Stimulated activated CD4-positive, alpha-beta T cell treated with anti-CD3 and anti-CD28 coated beads, Interleukin-2, amount 100 ng/mL, for 4 hours (primary cell): Measurements from ENCODE around the gene LTN1.
A peak's percentile ranks its signal among the peaks of the same experiment; 100 is the strongest.
"Not testable (repeated sequence)": the region's sequence is repeated elsewhere in the genome, so short reads cannot be mapped to it uniquely, and the experiment has no call there.

ENCODE experiments used
- DNase-seq: peaks from one replicate; pipeline ENCODE4 v3.0.0-alpha.2; 2020; ENCODE audit warnings: low read depth

LTN1 gene, protein sequence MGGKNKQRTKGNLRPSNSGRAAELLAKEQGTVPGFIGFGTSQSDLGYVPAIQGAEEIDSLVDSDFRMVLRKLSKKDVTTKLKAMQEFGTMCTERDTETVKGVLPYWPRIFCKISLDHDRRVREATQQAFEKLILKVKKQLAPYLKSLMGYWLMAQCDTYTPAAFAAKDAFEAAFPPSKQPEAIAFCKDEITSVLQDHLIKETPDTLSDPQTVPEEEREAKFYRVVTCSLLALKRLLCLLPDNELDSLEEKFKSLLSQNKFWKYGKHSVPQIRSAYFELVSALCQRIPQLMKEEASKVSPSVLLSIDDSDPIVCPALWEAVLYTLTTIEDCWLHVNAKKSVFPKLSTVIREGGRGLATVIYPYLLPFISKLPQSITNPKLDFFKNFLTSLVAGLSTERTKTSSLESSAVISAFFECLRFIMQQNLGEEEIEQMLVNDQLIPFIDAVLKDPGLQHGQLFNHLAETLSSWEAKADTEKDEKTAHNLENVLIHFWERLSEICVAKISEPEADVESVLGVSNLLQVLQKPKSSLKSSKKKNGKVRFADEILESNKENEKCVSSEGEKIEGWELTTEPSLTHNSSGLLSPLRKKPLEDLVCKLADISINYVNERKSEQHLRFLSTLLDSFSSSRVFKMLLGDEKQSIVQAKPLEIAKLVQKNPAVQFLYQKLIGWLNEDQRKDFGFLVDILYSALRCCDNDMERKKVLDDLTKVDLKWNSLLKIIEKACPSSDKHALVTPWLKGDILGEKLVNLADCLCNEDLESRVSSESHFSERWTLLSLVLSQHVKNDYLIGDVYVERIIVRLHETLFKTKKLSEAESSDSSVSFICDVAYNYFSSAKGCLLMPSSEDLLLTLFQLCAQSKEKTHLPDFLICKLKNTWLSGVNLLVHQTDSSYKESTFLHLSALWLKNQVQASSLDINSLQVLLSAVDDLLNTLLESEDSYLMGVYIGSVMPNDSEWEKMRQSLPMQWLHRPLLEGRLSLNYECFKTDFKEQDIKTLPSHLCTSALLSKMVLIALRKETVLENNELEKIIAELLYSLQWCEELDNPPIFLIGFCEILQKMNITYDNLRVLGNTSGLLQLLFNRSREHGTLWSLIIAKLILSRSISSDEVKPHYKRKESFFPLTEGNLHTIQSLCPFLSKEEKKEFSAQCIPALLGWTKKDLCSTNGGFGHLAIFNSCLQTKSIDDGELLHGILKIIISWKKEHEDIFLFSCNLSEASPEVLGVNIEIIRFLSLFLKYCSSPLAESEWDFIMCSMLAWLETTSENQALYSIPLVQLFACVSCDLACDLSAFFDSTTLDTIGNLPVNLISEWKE (N-terminal part only)

DNA sequence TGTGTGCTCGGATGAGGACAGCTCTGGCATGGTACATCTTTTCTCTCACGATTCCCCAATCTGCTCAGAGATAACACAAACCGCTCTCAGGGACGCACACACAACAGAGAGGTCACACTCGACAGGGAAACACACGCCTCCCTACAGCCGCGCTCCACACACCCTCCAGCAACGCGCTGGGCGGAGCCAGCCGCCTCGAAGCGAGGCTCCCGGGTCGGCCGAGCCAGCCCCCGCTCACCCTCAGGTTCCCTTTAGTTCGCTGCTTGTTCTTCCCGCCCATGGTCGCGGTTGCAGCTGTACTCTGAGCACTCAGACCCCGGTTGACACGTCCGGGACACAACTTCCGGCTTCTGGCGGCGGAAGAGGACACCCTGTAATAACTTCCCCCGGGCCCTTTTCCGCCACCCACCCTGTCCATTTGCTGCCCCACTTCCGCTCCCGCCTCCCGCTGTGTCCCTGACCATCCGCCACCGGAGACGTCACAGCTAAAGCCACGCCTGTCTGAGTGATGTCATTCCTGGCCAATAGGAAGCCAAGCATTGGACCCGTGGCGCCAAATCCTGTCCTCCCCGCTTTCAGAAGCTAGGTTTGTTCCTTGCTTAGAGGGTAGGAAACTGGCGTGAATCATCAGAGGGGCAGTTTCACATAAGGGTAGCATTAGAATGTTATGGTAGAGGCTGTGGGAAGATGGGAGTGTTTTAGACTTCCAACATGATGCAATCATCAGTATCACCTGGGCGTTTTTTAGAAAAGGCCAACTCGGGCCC, at the start of gene LTN1:
TSS of gene LTN1 (minus strand) at position 352 of the 767 bp plus-strand sequence. CDS start at position 280, 72 bp downstream.
- peak; percentile 99 for DNase-seq

DNA sequence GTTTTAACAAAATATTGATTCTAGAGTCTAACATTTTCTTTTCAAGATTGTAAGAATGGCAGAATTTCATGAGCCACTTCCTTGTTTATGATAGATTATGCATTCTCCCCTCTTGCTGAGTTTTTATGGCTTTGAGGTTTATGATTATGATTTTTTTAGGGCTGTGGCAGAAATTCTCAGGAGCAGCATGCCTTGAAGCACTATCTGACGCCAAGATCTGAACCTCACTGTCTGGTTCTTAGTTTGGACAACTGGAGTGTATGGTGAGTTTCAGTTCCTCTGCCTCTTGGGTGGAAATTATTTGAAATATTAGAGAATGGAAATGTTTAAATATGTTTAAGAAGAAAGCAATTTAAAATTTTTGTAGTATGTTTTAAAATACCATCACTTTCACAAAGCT, 42.0 kb upstream of the LTN1 start:
- no peak for DNase-seq

DNA sequence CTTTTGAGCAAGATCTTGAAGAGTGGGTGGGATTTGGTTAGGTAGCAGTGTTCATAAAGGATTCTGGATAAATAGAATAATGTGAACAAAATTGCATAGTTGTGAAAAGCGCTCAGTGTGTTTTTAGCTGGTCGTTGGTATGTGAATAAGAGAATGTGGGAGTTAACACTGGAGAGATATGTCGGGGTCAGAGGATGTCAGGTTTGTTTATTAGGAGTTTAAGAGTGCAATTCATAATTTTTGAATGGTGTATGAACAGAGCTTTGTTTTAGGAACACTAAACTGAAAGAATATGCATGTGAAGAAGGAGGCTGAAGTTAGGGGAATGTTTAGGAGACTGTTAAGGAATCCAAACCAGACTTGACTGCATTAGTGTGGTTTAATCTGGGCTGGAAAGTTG, 41.2 kb upstream of the LTN1 start:
- DNase-seq, result no peak

DNA sequence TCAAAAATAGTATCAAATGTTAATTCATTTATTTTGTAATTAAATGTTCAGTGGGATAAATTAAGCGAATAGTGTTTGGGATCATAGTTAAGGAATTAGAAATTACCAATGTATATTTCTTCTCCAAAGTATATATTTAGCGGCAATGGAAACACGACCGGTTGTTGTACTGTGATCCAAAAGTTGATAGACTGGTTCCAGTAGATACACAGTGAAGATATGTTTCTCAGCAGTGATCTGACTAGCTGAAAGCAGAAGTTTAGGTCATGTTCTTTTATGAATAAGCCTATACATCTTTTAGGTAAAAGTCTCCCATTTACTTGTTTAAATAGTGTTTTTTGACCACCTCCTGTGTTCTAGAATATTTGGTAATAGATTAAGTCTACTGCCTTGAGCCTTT, 40.6 kb upstream of the LTN1 start:
- DNase-seq, result no peak

DNA sequence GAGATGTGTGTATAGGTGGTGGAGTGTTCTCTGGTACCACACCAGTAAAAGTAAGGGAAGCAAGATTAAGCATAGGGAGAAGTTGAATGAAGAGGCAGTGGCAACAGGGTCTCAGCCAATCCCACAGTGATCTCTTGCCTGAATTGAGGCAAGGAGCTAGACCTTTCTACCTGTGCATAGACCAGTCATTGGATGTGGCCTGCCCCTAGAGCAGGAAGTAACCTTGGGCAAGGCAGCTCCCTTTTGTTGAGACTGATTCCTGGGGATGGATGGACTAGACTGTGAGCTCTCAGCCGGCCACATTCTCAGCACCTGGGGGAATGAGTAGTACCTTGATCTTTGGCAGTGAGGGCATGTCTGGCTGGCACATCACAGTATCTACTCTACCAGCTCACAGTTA, 38.2 kb upstream of the LTN1 start:
- no peak for DNase-seq

DNA sequence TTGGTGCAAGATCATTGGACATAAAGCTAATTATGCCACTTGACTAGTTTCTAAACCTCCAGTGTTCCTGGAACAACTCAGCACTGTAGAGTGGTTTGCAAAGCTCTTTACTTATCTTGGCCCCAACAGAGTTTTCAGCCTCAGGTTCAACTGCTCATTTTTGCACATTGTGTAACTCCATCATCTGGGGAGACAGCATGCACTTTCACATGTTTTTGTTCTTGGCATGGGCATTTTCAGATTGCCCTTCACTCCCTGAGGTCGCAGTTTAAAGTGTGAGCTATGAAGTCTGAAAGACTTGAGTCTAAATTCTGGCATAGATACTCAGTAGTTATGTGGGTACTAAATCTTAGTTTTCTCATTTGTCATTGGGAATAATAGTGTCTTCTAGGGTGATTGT, 36.8 kb upstream of the LTN1 start:
- no peak for DNase-seq

DNA sequence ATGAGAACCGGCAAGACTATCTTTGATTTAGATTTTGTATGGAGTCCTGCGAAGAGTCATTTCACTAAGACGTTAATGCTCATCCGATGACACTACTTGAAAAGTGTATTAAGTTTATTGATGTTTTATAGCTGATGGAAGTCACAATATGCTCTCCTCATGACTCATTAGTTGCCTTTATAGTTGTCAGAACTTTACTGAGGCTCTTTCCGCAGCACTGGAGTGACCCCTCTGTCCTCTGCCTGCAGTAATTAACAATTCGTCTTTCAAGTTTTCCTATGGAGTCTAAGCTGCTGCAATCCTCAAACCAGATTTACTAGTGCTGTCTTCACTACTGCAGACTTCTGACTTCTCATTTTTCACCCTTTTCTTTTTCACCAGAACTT, 32.6 kb upstream of the LTN1 start:
- DNase-seq, result no peak

DNA sequence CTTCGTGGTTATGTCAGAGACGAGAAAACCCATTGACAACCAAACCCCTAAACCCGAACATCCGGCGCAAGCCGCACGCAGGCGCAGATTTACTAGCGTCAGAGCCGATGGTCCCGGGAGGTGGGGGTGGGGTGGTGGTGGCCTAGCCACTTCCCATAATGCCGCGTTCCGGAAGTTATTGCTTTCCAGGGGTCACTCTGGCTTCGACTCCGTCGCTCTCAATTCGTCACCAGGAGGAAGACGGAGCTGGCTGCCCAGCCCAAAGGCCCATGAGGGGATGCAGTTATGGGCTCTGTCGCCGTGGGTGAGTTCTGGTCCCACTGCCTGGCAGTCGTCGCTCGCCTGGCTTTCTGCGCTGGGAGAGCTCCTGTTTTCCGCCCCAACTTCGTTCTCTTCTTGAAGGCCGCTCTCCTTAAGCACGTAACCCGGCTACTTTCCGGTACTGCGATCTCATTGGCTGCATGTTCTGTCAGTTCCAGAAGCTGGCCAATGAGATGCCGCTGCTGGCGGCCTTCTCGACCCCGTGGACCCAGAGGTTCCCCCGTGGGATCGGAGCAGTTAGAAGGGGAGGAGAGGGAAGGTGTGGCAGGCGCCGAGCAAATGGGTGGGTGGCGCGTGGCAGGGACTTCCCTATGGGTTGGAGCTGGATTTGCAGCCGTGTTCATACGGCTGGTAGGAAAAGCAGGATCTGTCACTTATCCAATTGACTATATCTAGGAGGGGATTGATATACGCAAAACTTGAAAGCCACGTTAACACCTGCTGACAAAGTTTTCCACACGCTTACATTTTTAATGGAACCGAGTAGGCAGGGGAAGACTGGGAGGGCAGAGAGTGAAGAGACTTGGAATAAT, 32.0 kb upstream of the LTN1 start, which contains the start of gene USP16:
TSS of gene USP16 (plus strand) at position 195 of the 854 bp plus-strand sequence. CDS start 3,246 bp downstream, outside the sequence.
- DNase-seq, result peak; percentile 88

DNA sequence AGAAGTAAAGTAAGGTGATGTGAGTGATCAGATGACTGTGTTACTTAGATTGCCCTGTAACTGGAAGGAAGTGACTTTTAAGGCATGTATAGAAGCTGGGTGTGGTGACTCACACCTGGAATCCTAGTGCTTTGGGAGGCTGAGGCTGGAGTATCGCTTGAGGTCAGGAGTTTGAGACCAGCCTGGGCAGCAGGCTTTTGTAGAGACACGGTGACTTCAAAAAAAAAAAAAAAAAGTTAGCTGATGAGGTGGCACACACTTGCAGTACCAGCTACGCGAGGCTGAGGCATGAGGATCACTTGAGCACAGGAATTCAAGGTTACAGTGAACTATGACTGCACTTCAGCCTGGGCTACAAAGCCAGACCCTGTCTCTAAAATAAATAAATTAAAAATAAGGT, 29.5 kb upstream of the LTN1 start:
- no peak for DNase-seq

DNA sequence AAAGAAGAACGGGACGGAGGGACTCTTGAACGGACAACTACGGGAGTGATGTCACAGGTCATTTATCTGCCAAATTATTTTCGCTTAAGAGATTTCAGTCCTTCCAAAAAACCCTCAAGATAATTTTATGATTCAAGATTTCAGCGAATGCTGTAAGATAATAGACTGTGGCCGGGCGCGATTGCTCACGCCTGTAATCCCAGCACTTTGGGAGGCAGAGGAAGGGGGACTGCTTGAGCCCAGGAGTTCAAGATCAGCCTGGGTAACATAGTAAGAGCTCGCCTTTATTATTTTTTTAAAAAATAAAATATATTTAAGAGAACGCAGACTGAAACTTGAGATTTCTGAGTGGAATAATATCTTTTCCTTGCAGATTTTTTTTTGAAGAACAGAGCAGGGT, 25.9 kb upstream of the LTN1 start:
- DNase-seq, result no peak

DNA sequence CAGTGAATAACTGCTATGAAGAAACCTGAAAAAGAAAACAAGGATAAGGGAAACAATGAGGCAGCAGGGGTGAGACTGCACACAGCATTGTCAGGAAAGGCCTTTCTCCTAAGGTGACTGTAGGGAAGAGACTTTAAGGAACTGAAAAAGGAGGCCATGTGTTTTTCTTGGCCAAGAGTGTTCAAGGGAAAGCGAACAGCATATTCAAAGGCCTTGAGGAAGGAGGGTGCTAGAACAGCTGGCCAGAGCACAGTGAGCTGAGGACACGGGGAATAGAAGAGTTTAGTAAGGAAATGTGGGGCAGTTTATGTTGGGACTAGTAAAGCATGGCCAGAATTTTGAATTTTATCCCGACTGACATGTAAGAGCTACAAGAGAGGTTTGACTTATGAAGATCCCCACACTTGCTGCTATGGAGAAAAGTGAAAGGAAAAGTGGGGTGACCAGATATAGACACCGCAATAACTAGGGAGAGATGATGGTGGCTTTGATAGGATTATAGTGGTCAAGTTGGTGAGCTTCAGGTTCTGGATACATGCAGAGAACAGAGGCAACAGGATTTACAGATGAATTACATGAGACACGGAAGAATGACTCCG, 25.1 kb upstream of the LTN1 start:
- no peak for DNase-seq

DNA sequence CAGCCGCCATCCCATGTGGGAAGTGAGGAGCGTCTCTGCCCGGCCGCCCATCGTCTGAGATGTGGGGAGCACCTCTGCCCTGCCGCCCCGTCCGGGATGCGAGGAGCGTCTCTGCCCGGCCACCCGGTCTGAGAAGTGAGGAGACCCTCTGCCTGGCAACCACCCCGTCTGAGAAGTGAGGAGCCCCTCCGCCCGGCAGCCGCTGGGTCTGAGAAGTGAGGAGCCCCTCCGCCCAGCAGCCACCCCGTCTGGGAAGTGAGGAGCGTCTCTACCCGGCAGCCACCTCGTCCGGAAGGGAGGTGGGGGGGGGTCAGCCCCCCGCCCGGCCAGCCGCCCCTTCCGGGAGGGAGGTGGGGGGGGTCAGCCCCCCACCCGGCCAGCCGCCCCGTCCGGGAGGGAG, 18.6 kb upstream of the LTN1 start:
- not testable (repeated sequence) for DNase-seq

DNA sequence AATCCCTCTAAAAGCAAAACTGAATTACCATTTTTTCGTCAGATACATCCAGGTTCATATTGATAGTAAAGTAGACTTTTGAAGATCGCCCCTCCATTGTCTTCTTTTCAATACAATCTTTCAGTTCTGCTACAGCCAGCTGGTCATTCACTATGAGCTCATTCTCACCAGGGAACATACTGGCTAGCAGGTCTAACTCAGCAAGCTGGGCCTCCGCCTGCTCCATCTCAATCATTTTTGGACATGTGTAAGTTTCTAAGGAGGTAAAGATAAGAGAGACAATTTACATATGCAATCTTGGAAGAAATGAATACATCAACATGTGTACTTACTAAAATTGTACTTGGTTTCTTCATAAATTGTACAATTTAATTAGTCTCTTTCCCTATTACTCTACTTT, 15.7 kb upstream of the LTN1 start:
- no peak for DNase-seq

DNA sequence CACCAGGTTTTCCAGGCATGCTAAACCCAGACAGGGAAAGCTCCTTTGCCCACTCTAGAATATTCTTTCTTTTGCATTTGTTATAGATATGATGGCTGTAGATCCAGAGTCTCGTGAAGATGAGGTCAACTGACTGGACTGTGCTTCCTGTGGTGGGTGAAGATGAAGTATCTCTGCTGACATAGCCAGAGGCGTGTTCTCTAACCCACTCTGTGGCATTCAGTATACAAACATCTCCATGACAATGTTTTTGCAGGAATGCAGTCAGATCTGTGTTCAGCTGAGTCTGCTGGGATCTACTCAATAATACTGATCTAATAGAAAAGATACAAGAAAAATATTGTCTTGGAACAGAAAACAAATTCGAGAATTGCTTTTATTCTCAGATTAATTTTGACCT, 15.1 kb upstream of the LTN1 start:
- DNase-seq, result no peak

DNA sequence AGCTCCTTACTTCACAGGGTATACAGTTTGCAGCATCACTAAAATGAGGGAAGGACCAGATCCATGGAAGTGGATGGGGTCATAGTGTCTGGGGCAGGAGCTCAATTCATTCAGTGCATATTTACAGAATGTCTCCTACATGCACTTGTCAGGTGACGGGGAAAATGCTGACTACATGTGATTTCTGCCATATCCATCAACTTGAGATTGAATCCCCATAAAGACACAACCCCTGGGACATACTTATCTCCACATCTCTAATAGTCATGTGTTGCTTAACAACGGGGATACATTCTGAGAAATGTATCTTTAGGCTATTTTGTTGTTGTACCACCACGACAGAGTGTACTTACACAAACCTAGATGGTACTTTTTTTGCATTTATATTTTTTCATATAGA, 14.5 kb upstream of the LTN1 start:
- no peak for DNase-seq

DNA sequence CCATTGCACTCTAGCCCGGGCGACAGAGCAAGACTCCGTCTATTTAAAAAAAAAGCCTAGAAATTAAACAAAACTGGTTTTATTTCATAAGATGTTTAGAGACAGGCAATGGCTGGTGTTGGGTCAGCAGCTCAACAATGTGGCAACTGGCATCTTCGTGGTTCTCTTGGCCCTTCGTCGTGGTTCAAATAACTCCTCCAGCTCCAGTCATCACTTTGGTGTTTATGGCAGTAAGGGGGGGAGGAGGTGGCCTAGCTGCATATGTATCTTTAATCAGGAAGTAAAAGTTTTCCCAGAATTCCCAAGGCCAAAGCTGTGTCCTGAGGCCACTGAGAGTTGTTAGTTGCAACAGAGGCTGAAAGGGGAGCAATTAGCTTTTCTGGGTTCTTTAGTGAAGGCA, 13.0 kb upstream of the LTN1 start:
- DNase-seq, result no peak

DNA sequence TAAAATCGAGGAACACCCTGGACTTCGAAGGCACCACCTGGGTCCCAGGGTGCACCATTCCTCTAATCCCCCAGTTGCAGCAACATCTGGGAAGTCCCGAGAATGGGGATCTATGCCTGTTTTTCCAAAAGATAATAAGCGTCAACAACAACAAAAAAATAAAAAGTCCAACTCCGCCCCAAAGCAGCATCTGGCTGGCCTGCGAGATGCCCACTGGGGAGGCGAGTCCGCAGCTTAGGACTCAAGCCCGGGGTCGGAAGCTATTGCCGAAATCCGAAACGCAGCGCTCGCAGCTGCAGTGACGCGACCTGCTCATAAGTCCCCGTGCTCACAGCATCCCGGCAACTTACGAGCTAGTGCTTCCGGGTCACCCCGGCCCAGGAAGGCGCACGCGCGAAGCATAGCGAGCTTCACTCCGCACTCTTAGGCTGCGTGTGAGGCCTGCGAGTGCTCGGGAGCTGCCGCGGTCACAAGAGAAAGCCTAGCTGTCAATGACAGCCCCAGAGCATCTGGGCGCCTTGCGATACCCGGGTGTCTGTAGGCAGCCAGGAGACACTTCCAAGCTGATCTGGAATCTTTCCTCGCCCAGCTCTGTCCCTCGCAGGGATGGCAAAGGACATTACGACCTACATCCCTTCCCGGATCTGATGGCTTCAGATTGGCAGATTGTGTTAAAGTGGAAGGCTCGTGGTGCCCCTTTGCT, 9.9 kb upstream of the LTN1 start:
- peak; percentile 92 for DNase-seq

DNA sequence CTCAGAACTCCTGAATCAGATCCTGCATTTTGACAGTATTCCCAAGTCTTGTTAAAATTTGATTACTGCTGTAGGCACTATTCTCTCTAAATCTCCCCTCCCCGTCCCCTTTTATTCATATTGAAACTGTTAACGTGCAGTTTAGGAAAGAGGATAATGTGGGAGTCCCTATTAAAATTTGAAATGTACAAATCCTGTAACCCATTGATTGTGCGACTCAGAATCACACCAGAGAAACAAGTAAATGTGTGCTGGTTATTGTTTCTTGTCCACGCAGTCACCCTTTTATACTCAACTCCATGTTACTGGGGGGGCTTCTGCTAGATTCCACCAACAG, 584 bp upstream of the LTN1 start:
- no peak for DNase-seq

DNA sequence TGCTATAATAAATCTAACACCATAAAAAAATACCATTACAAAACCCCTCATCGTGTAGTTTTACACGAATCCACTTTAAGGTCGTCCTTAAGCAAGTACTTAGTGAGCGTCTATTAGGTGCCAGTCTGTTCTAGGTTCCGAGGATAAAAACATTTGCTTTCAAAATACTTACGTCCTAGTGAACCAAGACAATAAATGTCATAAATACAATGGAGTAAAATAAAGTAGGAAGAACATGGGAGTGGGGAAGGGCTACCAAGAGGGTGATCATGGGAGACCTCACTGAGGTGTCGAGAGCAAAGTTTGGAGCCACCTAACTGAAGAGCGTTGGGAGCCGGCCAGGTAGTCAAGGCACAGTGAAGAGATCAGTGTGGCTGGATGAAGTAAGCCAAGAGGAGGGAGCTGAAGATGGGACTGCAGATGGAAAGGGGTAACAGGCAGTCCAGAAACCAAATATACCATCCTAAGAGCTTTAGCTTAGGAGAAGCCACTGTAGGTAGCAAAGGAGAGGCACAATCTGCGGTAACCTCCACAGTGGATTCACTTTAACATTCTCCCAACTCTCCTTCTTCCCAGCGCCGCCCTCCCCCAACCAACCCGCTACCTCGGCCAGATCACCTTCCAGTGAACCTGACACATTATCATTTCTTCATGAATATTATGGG, 684 bp downstream of the LTN1 start:
- no peak for DNase-seq
